HG03103 (cell line): ENCODE measurements around the gene SP140.

Experiments used
- ATAC-seq: cut with Tn5 transposase; IDR thresholded peaks from one replicate; pipeline ENCODE4 v1.9.1; 2021; ENCODE audit warnings: low read depth; ENCODE audit not compliant: unreplicated experiment

SP140 gene

DNA sequence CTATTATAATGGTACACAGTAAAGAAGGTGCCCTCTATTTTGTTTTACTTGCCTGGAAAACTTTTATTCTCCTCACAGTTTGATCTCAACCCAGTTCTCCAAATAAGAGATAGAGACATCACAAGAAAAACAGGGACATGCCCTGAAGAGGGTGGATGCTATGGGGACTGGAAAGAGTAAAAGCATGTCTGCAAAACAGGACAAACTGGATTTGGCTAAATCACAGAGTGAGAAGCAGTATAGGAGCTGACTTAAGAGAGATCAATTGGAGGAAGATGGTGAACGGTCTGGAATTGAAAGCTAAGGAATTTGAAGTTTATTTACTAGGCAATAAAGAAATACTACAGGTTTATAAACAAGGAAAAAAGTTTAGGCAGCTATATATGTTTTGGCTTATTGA is 134.5 kb downstream of the SP140 start:
- no peak for ATAC-seq

DNA sequence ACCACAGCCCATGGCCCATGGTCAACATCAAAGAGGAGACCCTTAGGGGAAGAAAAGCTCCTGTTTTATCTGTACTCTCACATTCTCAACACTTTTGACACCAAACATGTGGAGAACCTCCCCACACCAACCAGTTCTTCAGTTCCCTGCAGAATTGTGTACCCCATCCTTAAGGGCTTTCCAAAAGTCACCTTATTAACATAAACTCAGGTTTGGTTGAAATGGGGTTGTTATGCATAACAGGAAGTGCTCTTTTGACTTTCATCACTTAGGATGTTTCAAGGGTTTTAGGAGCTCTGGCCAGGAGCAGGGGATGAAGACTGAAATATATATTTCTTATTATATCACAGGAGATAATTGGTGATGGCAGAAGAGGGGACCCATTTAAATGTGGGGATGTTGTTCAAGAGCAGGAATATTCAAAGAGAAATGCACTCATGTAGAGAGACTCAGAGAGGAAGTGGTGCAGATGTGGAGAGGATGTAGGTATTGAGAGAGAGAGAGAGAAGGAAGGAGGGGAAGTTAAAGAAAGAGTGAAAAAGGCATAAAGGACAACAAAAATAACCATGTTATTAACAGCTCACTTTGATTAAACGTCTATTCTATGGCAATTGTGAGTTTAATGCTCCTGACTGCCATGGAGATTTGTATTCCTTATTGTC is 136.6 kb downstream of the SP140 start:
- no peak for ATAC-seq
